Suprapubic skin (tissue), 4 donors: ENCODE data around the gene SYNDIG1. TPM values are rescaled to one million over a fixed set of nuclear protein-coding genes. Genes with fewer than 3 reads are reported as not detected.

ENCODE experiments used
- DNase-seq, 2 donors: peaks; one replicate each; pipeline ENCODE4 v3.0.0-alpha.2; 2019; ENCODE audit warnings: low spot score in 2 of 2
- H3K27ac ChIP-seq: fragments of 200-600 bp; sonication (generic); one replicate; pipeline ENCODE4 v1.5.1; 2019
- H3K27me3 ChIP-seq: fragments of 200-600 bp; sonication (generic); one replicate; pipeline ENCODE4 v1.5.1; 2019
- H3K36me3 ChIP-seq: fragments of 200-600 bp; sonication (generic); one replicate; pipeline ENCODE4 v1.5.1; 2019
- H3K4me1 ChIP-seq: fragments of 200-600 bp; sonication (generic); one replicate; pipeline ENCODE4 v1.5.1; 2019
- H3K4me3 ChIP-seq: fragments of 200-600 bp; sonication (generic); one replicate; pipeline ENCODE4 v1.5.1; 2019; ENCODE audit warnings: mild to moderate bottlenecking
- H3K9me3 ChIP-seq: fragments of 200-600 bp; sonication (generic); one replicate; pipeline ENCODE4 v1.5.1; 2019
- CTCF ChIP-seq, 2 donors: fragments of 200-600 bp in 1 of 2; fragments of 450-650 bp in 1 of 2; sonication (generic) in 1 of 2; IDR thresholded peaks; one replicate each; pipeline ENCODE4 v1.5.1; 2016 to 2019; ENCODE audit warnings: antibody characterized with exemption in 2 of 2, mild to moderate bottlenecking in 1 of 2, moderate library complexity in 1 of 2
- EP300 ChIP-seq: sonication (generic); formaldehyde crosslinking; IDR thresholded peaks from one replicate; pipeline ENCODE4 v1.6.1; 2017; ENCODE audit warnings: antibody characterized with exemption
- POLR2A ChIP-seq, 2 donors: fragments of 450-650 bp; IDR thresholded peaks; one replicate each; pipeline ENCODE4 v1.6.1; 2017; ENCODE audit warnings: antibody characterized with exemption in 2 of 2, mild to moderate bottlenecking in 2 of 2, moderate library complexity in 2 of 2
- POLR2AphosphoS5 ChIP-seq, 3 donors: sonication (generic); formaldehyde crosslinking; IDR thresholded peaks; one replicate each; pipeline ENCODE4 v1.6.1; 2017; ENCODE audit warnings: antibody characterized with exemption in 3 of 3
- WGBS: methylation state at CpG from one replicate; pipeline ENCODE4 v1.1.5; 2018; 5-methylcytosine and 5-hydroxymethylcytosine counted together
- total RNA-seq, 4 donors: library from RNA; depleted of rRNA; stranded (reverse); fragments of >200 nt; gene quantifications; one replicate each; pipeline ENCODE4 v1.1.0, GENCODE V29; 2016

Gene SYNDIG1
- total RNA-seq, 4 donors from 2014 or later: not detected

GRCh38 chr20:24608926-24609667 is 139.7 kb downstream of the SYNDIG1 start:
- Histone ChIP-seq H3K9me3 (no peaks in the 10 kb centered on the region), H3K27me3 (no peaks in the 10 kb centered on the region), H3K4me3 (no peak overlapping the region), H3K36me3 (no peaks in the 10 kb centered on the region), H3K27ac (no peak overlapping the region), H3K4me1 (no peaks in the 10 kb centered on the region)
- no peak for DNase-seq
- WGBS: 78% methylated on average over 9 of the region's 9 CpGs
- TF ChIP-seq POLR2A (IDR thresholded peaks at IDR 0.05) (no peak), CTCF (IDR thresholded peaks at IDR 0.05) (no peak), EP300 (no peak), POLR2AphosphoS5 (IDR thresholded peaks at IDR 0.05) (no peak)

- Histone ChIP-seq H3K27me3 (no peaks in the 10 kb centered on the region), H3K4me1 (no peaks in the 10 kb centered on the region), H3K9me3 (no peaks in the 10 kb centered on the region), H3K4me3 (no peak overlapping the region), H3K27ac (no peak overlapping the region), H3K36me3 (no peaks in the 10 kb centered on the region)
- TF ChIP-seq POLR2A (IDR thresholded peaks at IDR 0.05): no peak
- TF ChIP-seq POLR2AphosphoS5 (IDR thresholded peaks at IDR 0.05): no peak
- TF ChIP-seq CTCF (IDR thresholded peaks at IDR 0.05): no peak
- TF ChIP-seq EP300: no peak
- no peak for DNase-seq
- WGBS: 52% methylated on average over 2 of the region's 2 CpGs
Measured at GRCh38 chr20:24609757-24610156, 140.3 kb downstream of the SYNDIG1 start.

DNA sequence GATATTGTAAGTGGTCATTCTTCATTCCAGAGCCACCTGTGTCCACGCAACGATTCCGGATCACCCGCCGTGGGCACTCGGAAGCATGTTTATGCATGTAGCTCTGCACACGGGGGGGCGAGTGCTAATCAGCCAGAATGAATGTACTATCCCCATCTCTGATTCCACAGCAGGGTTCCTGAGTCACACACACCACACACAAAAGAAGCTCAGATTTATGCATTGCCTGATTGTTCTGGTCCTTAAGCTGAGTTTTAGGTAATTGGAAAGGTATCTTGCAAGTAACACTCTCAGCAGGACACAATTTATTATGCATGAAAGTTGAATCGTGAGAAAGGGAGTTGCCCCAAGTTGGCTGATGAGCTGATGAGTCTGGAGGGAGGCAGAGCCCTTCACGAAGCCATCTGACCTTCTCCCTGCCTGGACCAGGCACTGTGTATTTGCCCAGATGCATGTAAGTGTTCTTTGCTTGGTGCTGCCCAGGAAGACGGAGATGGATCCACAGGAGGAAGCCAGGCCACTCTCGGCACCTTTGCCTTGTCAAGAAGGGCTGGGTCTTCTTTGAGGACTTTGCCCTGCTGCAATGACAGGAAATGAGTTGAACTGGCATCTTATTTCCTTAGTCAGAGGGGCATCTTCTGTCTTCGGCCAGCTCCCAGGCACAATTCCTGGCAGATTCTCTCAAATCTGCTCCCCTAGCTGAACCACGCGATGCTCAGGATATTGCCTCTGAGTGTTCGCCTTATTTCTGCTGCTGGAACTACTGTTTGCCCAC is 141.1 kb downstream of the SYNDIG1 start:
- no peak overlapping the region for H3K4me3 ChIP-seq
- no peaks in the 10 kb centered on the region for H3K36me3 ChIP-seq
- no peaks in the 10 kb centered on the region for H3K9me3 ChIP-seq
- H3K4me1 ChIP-seq: no peaks in the 10 kb centered on the region
- H3K27ac ChIP-seq: no peak overlapping the region
- 73% methylated on average over 14 of the region's 16 CpGs for WGBS
- TF ChIP-seq POLR2A (IDR thresholded peaks at IDR 0.05): no peak
- no peak for TF ChIP-seq POLR2AphosphoS5 (IDR thresholded peaks at IDR 0.05)
- TF ChIP-seq CTCF (IDR thresholded peaks at IDR 0.05): no peak
- TF ChIP-seq EP300: no peak
- no peak for DNase-seq
- H3K27me3 ChIP-seq: no peaks in the 10 kb centered on the region

- H3K4me1 ChIP-seq: no peaks in the 10 kb centered on the region
- H3K4me3 ChIP-seq: no peak overlapping the region
- H3K27me3 ChIP-seq: peaks cover 3% of the 10 kb centered on the region
- 90% methylated on average over 5 of the region's 5 CpGs for WGBS
- TF ChIP-seq EP300 (no peak), POLR2A (IDR thresholded peaks at IDR 0.05) (no peak), CTCF (IDR thresholded peaks at IDR 0.05) (no peak)
- DNase-seq: no peak
- H3K36me3 ChIP-seq: no peaks in the 10 kb centered on the region
- H3K27ac ChIP-seq: no peak overlapping the region
- no peaks in the 10 kb centered on the region for H3K9me3 ChIP-seq
Measured at GRCh38 chr20:24611360-24612140, 142.1 kb downstream of the SYNDIG1 start.
